Lower lobe of right lung (tissue), 2 donors: ENCODE data around the gene SESN3. TPM values are rescaled to one million over a fixed set of nuclear protein-coding genes. Genes with fewer than 3 reads are reported as not detected.

Experiments used
- ATAC-seq, 2 donors: fragments of 200-7000 bp; cut with Tn5 transposase; one replicate each; pipeline ENCODE4 v1.9.1; 2020 to 2022; ENCODE audit warnings: mild to moderate bottlenecking in 2 of 2, moderate library complexity in 2 of 2
- DNase-seq: peaks from one replicate; pipeline ENCODE4 v3.0.0-alpha.2; 2020
- H3K27ac ChIP-seq: fragments of 200-600 bp; one replicate; pipeline ENCODE4 v1.8.0; 2022
- H3K27me3 ChIP-seq: fragments of 200-600 bp; one replicate; pipeline ENCODE4 v1.8.0; 2022; ENCODE audit warnings: low read depth
- H3K36me3 ChIP-seq: fragments of 200-600 bp; one replicate; pipeline ENCODE4 v1.8.0; 2022; ENCODE audit warnings: mild to moderate bottlenecking
- H3K4me1 ChIP-seq: fragments of 200-600 bp; one replicate; pipeline ENCODE4 v1.8.0; 2022
- H3K4me3 ChIP-seq: fragments of 200-600 bp; one replicate; pipeline ENCODE4 v1.8.0; 2022; ENCODE audit warnings: mild to moderate bottlenecking
- H3K9me3 ChIP-seq: fragments of 200-600 bp; one replicate; pipeline ENCODE4 v1.8.0; 2022
- CTCF ChIP-seq: fragments of 200-600 bp; IDR thresholded peaks from one replicate; pipeline ENCODE4 v1.8.0; 2022; ENCODE audit warnings: antibody characterized with exemption, mild to moderate bottlenecking
- intact Hi-C: fragments of 100-400 bp; cut with DNase I; formaldehyde crosslinking; loops from one replicate; pipeline ENCODE4 v1.11.0; 2022
- total RNA-seq: library from RNA; stranded (reverse); fragmentation: NEBNext Ultra II Directional; extraction: Animal tissue kit (Norgen Biotek cat#: 25700); gene quantifications from one replicate; pipeline ENCODE4 v1.2.1, GENCODE V29; 2021
- donor health status: DM: no; HTN: yes; CAD: no; lungs with severe emphysema.

The SESN3 gene
- total RNA-seq, 1 donor from 2014 or later, result 33.8 TPM

DNA sequence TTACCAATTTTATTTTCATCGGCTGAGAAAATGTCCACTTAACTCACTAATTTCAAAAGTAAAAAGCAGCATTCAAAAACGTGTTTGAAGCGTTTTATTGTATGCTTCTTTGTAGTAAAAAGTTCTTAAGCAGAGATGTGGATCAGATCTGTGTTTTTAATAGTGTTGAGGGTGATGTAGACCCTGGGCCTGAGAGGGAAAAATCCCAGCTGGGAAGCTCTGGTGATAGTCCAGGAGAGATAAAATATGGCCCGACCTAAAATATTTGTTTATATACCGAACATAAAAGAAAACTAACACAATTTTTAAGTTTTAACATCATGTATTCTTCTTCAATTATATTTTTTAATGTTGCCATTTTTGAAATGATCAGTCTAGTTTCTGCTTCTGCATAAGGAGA, 35.2 kb downstream of the SESN3 start:
- peaks cover 7% of the 10 kb centered on the region for H3K36me3 ChIP-seq
- intact Hi-C loops, result no loop called here
- H3K27ac ChIP-seq, result no peak overlapping the region
- ATAC-seq, result no peak
- DNase-seq, result no peak
- H3K4me3 ChIP-seq, result no peak overlapping the region
- TF ChIP-seq CTCF, result no peak
- H3K27me3 ChIP-seq, result no peaks in the 10 kb centered on the region
- H3K9me3 ChIP-seq, result no peaks in the 10 kb centered on the region
- H3K4me1 ChIP-seq, result no peaks in the 10 kb centered on the region

GRCh38 chr11:95193541-95193940, 37.5 kb downstream of the SESN3 start:
- TF ChIP-seq CTCF, result no peak
- intact Hi-C loops, result no loop called here
- DNase-seq (no peak), ATAC-seq (no peak)
- Histone ChIP-seq H3K4me1 (no peaks in the 10 kb centered on the region), H3K9me3 (no peaks in the 10 kb centered on the region), H3K36me3 (peaks cover 28% of the 10 kb centered on the region), H3K27ac (no peak overlapping the region), H3K27me3 (no peaks in the 10 kb centered on the region), H3K4me3 (no peak overlapping the region)

- Histone ChIP-seq H3K36me3 (peaks cover 28% of the 10 kb centered on the region), H3K4me1 (no peaks in the 10 kb centered on the region), H3K27ac (no peak overlapping the region), H3K9me3 (no peaks in the 10 kb centered on the region), H3K4me3 (no peak overlapping the region), H3K27me3 (no peaks in the 10 kb centered on the region)
- no peak for DNase-seq
- no peak for ATAC-seq
- intact Hi-C loops, result no loop called here
- TF ChIP-seq CTCF, result no peak
Observed at GRCh38 chr11:95192717-95193116, 38.3 kb downstream of the SESN3 start.

DNA sequence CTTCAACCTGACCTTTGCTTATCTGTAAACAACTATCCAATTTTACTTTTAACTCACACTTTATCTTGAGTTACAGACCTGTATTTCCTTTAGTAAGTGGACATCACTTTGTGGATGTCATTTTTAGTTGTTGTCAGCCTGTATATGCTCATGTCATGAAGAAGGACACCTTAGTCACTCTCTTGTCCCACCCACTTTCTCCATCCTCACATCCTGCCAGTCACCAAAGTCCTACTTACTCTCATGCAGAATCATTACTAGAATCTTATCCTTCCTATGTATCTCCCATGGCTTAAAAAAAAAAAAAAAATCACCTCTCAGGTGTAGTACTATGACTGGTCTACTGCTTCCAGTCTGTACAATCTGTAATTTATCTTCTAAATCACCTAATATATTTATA, 43.3 kb downstream of the SESN3 start:
- no peaks in the 10 kb centered on the region for H3K9me3 ChIP-seq
- no peaks in the 10 kb centered on the region for H3K4me1 ChIP-seq
- DNase-seq (no peak), ATAC-seq (no peak)
- no peak overlapping the region for H3K4me3 ChIP-seq
- H3K27me3 ChIP-seq, result no peaks in the 10 kb centered on the region
- no peak for TF ChIP-seq CTCF
- intact Hi-C loops, result no loop called here
- H3K27ac ChIP-seq, result no peak overlapping the region
- H3K36me3 ChIP-seq, result peaks cover 44% of the 10 kb centered on the region

GRCh38 chr11:95182397-95182796, 48.6 kb downstream of the SESN3 start:
- no peak for DNase-seq

More at GRCh38 chr11:95182397-95182796, 48.6 kb downstream of the SESN3 start:
- Histone ChIP-seq H3K27me3 (no peaks in the 10 kb centered on the region), H3K27ac (no peak overlapping the region), H3K4me1 (no peaks in the 10 kb centered on the region), H3K36me3 (peaks cover 33% of the 10 kb centered on the region), H3K9me3 (no peaks in the 10 kb centered on the region), H3K4me3 (no peak overlapping the region)
- intact Hi-C loops, result no loop called here
- ATAC-seq, result no peak
- TF ChIP-seq CTCF, result no peak
